GM21360 (cell line): ENCODE results near the gene NLGN2.

Experiments
- ATAC-seq: cut with Tn5 transposase; IDR thresholded peaks from one replicate; pipeline ENCODE4 v1.9.1; 2021; ENCODE audit warnings: mild to moderate bottlenecking, moderate library complexity; ENCODE audit not compliant: unreplicated experiment

NLGN2 gene

DNA sequence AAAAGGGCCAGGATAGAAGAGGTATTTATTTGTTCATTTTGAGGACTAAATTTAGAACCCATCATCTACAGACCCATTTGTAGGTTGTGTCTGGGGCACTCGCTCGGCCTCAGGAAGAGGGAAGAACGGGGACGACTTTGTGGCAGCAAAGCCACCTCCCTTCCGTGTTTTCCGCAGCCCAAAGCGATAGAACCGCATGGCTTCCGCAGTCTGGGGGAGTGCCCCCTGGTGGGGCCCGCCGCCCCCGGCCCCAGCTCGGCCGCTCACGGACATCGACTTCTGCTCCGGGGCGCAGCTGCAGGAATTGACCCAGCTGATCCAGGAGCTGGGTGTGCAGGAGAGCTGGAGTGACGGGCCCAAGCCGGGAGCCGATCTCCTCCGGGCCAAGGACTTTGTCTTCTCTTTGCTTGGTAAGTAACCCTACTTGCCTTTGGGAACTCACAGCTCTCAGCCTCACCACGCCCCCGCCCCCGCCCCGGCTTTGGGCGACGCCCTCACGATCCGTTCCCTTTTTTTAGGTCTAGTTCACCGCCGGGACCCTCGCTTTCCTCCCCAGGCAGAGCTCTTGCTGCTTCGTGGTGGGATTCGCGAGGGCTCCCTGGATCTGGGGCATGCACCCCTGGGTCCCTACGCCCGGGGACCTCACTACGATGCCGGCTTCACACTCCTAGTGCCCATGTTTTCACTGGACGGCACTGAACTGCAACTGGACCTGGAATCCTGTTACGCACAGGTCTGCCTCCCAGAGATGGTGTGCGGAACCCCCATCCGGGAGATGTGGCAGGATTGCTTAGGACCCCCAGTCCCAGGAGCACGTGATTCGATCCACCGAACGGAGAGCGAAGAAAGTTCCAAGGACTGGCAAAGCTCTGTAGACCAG is 28.3 kb downstream of the NLGN2 start:
- ATAC-seq, result no peak

DNA sequence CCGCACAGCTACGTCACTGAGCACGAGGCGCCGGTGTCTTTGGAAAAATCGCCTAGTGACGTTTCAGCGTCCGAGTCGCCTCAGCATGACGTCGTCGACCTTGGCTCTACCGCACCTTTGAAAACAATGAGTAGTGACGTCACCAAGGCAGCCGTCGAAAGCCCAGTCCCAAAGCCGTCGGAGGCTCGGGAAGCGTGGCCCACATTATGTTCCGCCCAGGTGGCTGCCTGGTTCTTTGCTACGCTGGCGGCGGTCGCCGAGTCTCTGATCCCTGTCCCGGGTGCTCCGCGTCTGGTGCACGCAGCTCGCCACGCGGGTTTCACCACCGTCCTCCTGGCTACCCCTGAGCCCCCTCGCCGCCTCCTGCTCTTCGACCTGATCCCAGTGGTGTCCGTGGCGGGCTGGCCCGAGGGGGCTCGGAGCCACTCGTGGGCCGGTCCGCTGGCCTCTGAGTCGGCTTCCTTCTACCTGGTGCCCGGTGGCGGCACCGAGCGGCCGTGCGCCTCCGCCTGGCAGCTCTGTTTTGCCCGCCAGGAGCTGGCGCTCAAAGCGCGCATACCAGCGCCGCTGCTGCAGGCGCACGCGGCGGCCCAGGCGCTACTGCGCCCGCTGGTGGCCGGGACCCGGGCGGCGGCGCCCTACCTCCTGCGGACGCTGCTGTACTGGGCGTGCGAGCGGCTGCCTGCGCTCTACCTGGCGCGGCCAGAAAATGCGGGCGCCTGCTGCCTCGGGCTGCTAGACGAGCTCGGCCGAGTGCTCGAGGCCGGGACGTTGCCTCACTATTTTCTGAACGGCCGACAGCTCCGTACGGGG is 29.1 kb downstream of the NLGN2 start:
- ATAC-seq, result no peak

DNA sequence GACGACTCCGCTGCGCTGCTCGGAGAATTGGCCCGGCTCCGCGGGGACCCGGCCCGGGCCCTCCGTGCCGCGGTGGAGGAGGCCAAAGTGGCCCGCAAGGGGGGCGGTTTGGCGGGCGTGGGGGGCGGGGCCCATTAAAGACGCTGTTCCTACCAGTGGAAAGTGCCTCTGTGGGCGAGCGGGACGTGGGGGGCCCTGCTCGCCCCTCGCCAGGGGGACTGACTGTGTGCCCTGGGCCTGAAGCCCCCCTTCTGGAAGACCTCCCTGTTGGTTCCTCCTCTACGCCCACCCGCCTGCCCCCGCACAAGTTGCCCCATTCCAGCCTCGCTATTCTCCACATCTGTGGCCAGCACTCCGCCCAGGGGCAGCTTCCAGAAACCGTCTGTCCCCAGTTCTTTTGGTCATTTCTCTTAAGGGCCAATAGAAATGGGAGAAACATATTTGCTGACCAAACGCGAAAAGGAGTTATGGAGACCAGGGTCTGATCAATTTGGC is 29.8 kb downstream of the NLGN2 start:
- no peak for ATAC-seq

DNA sequence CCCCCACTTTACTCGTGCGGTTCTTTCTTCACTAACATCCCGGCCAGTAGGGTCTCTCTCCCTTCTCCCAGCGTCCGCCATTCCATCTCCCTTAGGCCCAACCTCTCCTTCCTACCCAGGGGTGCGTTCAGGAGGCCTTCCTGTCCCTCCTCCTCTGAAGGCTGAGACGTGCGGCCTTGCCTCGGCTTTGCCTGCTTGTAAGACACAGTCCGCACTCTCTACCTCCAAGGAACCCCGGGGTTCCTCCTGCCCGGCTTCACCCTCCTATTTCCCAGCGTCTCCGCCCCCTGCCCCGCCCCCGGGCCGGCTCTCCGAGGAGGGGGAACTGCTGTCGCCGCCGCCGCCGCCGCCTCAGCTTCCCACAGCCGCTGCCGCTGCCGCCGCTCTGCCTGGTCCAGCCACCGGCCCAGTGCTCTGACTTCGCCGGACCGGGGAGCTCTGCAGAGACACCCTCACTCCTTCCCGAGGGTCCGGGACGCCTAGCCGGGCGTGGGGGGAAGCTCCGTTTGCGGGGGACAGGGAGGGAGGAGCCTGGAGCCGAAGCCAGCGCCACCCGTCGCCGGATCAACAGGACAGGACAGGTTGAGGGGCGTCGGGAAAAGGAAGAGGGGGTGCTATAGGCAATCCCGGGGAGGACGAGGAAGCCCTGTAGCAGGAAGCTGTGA is 30.4 kb downstream of the NLGN2 start:
- ATAC-seq, result no peak

DNA sequence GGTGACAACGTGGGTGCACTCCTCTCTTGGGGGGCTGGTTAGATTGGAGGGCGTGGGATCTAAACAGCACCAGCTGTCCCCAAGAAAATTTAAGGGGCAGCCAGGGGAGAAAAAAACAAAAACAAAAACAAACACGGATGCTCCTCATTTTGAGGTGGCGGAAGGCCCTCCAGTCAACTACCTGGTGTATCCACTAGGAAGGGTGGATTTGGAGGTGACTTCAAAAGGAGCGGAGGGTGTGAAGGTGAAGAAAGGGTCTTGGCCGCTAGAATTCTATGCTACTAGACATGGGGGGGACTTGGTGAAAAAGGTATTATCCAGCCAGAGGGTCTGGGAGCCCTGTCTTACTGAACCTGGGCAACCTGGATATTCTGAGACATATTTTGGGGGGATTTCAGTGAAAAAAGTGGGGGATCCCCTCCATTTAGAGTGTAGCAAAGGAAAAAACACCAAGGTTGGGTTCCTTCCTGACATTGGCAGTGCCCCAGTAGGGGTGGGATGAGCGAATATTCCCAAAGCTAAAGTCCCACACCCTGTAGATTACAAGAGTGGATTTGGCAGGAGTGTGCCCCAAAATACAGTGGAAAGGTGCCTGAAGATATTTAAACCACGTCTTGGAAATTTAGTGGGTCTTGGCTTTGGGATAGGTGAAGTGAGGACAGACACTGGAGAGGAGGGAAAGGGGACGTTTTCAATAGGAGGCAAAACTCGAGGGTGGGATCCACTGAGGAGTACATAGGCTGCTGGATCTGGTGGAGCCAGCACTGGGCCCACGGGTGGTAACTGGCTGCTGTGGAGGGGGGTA is 31.2 kb downstream of the NLGN2 start:
- ATAC-seq, result no peak

DNA sequence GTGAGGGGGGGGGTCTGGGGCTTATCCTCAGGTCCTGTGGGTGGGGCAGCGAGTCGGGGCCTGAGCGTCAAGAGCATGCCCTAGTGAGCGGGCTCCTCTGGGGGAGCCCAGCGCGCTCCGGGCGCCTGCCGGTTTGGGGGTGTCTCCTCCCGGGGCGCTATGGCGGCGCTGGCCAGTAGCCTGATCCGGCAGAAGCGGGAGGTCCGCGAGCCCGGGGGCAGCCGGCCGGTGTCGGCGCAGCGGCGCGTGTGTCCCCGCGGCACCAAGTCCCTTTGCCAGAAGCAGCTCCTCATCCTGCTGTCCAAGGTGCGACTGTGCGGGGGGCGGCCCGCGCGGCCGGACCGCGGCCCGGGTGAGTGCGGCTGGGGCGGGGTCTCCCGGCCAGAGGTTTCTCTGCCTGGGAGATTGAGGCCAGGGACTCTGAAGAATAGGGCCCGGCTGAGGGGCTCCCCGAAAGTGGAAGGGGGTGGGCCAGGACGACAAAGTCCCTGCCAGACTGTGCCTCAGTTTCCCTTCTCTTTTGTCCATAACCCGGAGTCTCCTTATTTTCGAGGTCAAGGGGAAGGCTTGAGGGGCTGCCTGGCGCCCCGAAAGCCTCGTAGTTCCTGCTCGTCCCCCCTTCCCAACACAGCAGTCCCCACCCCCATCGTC is 31.9 kb downstream of the NLGN2 start, which contains the start of gene FGF11:
FGF11 (plus strand) TSS at position 51 of the 651 bp plus-strand sequence; CDS start at position 160, 109 bp downstream.
- no peak for ATAC-seq

DNA sequence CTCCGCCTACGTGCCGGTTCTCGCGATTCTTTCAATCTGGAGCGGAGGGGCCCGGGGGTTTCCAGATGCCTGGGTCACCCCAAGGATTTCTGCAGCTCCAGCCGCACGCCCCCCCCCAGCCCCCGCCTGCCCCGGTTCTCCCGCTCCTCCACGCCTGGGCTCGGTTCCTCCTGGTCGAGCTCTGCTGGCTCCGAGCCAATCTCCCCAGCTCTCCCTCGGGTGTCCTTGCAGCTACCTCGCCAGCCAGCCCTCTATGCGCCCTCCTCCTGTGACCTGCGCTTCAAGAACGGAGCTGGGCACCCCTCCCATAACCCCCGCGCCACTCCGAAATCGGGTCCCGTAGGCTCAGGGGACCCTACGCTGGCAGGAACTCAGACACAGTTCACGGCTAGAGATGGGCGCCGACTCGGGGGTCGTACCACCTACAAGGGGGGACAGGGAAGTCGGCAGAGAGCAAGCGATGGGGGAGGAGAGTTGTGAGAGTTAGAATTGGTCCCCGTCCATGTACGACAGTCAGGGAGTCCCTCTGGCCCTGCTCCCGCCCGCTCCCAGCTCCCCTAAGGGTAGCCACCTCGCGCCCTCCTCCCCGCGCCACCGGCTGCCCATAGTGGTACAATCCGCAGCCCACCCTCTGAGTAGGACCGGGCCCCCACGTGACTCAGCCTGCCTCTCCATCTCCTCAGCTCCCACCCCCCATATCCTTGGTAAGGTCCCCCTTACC is 32.6 kb downstream of the NLGN2 start:
- ATAC-seq, result no peak

DNA sequence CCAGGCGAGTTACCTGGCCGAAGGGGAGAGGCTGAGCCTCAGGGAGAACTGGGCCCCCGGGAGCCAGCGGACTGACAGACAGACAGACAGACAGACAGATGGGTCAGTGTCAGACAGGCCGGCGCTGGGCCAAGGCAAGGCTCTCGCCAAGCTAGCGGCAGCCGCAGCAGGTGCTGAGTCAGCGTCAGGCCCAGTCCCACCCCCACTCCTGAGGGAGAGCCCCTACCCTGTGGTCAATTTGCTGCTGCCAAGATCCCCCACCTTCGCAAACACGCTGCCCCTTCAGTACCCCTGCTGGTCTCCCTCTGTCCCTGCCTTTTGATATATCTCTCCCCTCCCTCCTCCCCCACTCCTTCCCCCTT is 33.2 kb downstream of the NLGN2 start:
- no peak for ATAC-seq

DNA sequence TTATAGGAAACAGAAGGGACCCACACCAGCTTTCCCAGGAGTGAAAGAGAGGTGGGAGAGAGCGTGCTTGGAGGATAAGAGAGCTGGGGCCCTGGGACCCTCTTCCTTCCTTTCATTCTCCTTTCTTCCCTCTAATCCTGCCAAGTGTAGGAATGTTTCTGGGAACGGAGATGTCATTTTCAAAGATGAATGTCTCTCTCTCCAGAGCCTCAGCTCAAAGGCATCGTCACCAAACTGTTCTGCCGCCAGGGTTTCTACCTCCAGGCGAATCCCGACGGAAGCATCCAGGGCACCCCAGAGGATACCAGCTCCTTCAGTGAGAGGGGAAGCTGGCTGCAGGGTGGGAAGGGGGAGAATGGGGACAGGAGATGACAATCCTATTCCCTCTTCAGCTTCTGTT is 33.6 kb downstream of the NLGN2 start:
- ATAC-seq, result no peak

DNA sequence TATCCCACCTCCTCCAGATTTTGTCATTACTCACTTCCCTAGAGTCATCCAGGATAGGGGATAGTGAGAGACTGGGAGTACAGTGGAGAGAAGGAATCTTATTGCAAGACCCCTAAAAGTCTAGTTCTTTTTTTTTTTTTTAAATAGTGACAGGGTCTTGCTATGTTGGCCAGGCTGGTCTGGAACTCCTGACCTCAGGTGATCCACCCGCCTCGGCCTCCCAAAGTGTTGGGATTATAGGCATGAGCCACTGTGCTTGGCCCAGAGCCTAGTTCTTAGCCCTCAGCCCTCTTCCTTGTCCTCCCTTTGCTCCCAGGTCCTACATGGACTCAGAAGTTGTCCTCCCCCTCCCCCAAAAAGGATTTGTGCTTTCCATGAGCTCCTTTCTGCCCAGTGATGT is 34.5 kb downstream of the NLGN2 start:
- no peak for ATAC-seq

DNA sequence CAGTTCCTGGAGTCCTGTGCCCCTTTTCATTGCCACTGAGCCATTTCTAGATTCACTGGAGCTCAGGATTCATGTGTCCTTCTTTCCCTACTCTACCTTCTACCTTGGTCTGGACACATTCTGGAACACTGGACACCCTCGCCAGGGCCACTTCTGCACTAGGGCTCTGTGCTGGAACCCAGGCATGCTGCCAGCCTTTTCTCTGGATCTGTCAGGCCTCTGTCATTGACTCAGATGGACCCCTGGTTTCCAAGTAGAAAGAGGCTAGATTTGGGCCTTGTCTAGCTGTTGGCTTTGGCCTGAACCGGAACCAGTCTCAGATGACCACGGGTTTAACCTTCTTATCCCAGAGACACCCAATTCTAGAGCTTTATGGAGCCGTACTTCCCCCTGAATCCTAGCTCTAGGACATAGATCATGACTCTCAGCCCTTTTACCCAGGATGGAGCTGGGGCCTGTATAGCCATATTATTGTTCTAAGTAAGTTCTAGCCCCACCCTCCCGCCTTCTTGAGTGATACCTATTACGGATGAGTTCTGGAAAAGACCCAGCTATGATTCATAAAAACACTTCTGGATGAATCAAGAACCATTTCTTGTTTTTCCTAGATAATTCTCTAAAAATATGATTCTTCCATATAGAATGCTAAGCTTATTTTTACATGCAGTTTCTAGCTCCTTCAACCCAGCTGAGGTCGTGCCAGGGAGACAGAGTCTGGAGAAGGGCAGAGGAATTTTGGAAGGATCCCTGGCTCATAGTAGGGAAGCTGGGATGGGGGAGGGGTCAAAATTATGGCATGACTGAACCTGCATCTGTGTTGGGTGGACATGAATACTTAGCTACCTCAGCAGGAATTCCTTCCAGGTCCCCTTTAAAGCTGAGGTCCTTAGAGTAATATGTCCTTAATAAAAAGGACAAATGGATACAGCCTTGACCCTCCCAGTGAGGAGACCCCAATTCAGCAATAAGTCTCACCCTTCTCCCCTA is 36.1 kb downstream of the NLGN2 start:
- no peak for ATAC-seq

DNA sequence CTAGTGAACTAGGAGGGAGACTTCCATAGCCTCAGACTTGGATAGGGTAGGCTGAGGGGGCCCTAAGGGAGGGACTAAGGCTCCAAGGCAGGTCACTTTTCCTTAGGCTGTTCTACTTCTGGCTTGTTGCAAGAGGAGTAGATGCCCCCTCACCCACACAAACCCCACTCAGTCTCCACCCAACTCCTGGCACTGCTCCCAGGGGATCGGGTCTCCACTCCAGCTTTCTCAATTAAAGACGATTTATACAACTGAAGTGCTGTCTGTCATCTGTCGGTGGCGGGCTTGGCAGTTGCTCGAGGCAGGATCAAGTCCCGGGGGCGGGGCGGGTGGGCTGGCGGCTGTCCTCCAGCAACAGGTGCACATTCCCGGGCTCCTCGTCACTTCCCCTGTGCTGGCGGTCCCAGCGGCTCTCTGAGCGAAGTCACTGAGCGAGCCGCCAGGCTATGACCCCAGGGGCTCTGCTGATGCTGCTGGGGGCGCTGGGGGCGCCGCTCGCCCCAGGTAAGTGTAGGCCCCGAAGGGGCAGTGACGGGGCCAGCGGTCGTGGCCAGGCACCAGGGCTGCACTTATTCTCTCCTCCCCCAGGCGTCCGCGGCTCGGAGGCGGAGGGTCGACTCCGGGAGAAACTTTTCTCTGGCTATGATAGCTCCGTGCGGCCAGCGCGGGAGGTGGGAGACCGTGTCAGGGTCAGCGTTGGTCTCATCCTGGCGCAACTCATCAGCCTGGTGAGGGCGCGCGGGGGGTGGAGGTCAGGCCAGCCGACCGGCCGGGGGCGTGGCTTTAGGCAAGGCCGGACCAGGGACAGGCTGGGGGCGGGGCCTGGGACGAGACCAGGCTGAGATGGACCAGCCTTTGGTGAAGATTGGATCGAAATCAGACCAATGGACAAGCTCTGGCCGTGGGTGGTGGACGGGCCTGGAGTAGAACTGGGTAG is 37.3 kb downstream of the NLGN2 start, which contains the start of gene CHRNB1:
CHRNB1 (plus strand) TSS at position 380 of the 937 bp plus-strand sequence; CDS start at position 447, 67 bp downstream.
- ATAC-seq, result no peak

DNA sequence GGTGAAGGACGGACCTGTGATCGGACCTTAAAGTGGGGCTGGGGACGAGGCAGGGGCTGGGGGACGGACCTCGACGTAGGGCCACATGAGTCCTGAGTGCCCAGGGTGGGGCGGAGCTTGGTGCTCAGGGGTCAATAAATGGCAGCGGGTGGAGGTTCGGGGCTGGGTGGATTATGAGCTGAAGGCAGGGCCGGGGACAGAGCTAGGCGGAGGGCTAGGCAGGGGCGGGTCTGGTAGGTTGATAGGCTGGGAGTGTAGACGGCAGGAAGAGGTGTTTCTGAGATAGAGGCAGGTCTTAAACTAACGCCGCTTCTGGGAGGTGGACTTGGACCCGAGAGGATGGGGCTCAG is 37.9 kb downstream of the NLGN2 start:
- ATAC-seq, result no peak

DNA sequence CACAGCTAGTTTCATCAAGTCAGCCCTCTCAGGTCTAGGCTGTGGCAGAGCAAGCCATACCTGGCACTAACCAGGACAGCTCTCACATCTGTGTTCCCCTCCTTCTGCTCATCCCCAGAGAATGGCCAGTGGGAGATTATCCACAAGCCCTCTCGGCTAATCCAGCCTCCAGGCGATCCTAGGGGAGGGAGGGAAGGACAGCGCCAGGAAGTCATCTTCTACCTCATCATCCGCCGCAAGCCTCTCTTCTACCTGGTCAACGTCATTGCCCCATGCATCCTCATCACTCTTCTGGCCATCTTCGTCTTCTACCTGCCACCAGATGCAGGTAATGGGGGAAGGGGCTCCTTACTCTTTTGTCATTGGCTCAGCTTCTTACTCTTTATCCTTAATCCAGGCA is 40.8 kb downstream of the NLGN2 start:
- no peak for ATAC-seq

DNA sequence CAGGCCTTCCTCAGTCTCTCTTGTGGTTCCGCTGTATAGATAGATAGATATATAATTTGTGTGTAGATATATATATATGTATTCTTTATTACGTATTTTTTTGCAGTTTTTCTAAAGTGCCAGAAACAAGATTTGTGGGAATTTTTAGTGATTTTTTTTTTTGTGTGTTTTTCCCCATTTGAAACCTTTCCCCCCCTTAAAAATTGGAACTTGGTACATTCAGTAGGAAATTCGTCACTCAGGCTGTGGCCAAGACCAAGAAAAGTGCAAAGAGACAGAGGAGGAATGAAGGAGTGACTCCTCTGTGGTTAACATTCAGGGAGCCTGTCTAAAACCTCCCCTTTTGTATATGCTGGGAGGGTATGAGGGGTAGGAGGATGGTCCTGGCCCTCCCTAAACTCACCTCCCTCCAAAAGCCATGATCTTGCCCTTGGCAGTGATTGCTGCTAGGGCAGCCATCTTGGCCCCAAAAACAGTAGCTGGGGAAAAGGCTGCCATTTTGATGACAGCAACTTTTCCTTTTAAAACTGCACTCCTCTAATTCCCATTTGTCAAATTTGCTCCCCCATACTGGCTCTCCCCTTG is 52.4 kb downstream of the NLGN2 start:
- no peak for ATAC-seq

DNA sequence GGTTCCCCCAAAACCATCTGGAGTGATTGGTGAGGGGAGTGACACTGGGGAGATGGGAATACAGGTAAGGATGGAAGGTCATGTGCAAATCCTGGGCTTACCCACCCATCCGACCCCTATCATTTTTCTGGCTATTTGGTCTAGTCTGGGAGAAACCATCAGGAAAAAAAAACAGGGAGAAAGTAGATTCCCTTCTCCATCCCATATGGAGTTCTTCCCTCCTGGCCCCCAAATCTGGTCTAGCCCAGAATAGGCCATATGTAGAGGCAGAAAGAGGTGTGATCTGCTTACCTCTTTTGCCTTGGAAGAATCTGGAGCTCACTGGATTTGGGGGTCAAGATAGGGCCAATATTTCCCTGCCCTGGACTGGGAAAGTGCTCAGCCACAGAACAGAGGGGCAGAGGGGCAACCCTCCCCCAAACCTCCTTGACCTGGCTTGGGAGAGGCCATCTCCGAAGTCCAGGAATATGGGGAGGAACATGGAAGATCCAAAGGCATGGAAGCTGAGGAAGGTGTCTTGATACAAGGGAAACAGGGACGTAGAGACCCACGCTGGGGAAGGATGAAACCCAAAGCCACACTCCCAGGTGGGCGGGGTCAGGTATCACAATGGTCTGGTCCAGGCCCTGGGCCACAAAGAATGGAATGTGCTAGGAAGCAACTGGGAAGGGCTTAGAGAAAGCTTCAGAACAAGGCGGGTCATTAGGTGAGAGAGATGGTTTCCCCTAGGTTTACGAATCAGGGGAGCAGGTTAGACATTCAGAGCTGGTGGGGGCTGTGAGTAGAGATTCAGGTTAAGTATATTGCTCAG is 53.4 kb downstream of the NLGN2 start:
- no peak for ATAC-seq
